Endothelial cell of umbilical vein (primary cell): ENCODE measurements around the gene SCAMP5. TPM values are rescaled to one million over a fixed set of nuclear protein-coding genes. Genes with fewer than 3 reads are reported as not detected.

Experiments used
- BruUV-seq: library from RNA; stranded (reverse); fragments of 400-500 nt; replicated peaks from 2 replicates; lab custom pipeline; 2021; lab: Mats Ljungman, UMichigan
- CTCF ChIA-PET: fragments of 300-600, 350-600 bp; sonication (Branson Sonifier 250); formaldehyde crosslinking; loops from one replicate; lab custom pipeline; 2021; ENCODE audit warnings: antibody characterized with exemption, inconsistent platforms; lab: Charles Lee
- POLR2A ChIA-PET: fragments of 300-600, 350-600 bp; sonication (Branson Sonifier 250); formaldehyde crosslinking; loops from one replicate; lab custom pipeline; 2021; ENCODE audit warnings: antibody characterized with exemption, inconsistent platforms; lab: Charles Lee
- DNase-seq: peaks from one replicate; pipeline ENCODE4 v3.0.0-alpha.2; 2011; ENCODE audit warnings: low read depth, low spot score
- FAIRE-seq: peaks from 2 replicates; lab custom pipeline; 2011; peaks lifted over from hg19 to GRCh38; lab: Jason Lieb, UNC
- H2AFZ ChIP-seq: 2 replicates; pipeline ENCODE4 v1.6.0; 2012; ENCODE audit warnings: low read depth, low read length, control low read depth, inconsistent platforms
- H3K27ac ChIP-seq: 2 replicates; pipeline ENCODE4 v1.5.1; 2011; ENCODE audit warnings: low read depth, mild to moderate bottlenecking, control low read depth, low read length, moderate library complexity; ENCODE audit not compliant: insufficient read depth
- H3K27me3 ChIP-seq, 2 experiments: 2 replicates each; pipeline versions ENCODE4 v1.6.0 to v1.6.1; 2011; ENCODE audit warnings: low read length in 2 of 2, mixed read lengths in 1 of 2; ENCODE audit not compliant: control insufficient read depth in 2 of 2, insufficient read depth in 2 of 2
- H3K36me3 ChIP-seq, 2 experiments: 2 replicates in 1 of 2; 3 replicates in 1 of 2; pipeline ENCODE4 v1.5.1; 2011; ENCODE audit warnings: low read length in 2 of 2, mild to moderate bottlenecking in 1 of 2, moderate library complexity in 1 of 2; ENCODE audit not compliant: control insufficient read depth in 2 of 2, insufficient read depth in 2 of 2; ENCODE audit errors: extremely low read depth in 1 of 2
- H3K4me1 ChIP-seq: 3 replicates; pipeline ENCODE4 v1.5.1; 2011; ENCODE audit warnings: mild to moderate bottlenecking, low read length; ENCODE audit not compliant: control insufficient read depth, insufficient read depth; ENCODE audit errors: extremely low read depth
- H3K4me2 ChIP-seq: 2 replicates; pipeline ENCODE4 v1.6.1; 2011; ENCODE audit warnings: low read length, control low read depth, mixed read lengths; ENCODE audit not compliant: insufficient read depth
- H3K4me3 ChIP-seq, 3 experiments: fragments of 200-600 bp in 1 of 3; sonication (generic), shearing (Covaris generic) in 1 of 3; replicated peaks in 1 of 3; 2 replicates each; pipeline ENCODE4 v1.5.1; 2011 to 2016; ENCODE audit warnings: control low read depth in 3 of 3, low read length in 3 of 3, mild to moderate bottlenecking in 2 of 3, inconsistent platforms in 1 of 3, low read depth in 1 of 3, moderate library complexity in 1 of 3; ENCODE audit not compliant: insufficient read depth in 1 of 3
- H3K79me2 ChIP-seq: 2 replicates; pipeline ENCODE4 v1.6.0; 2012; ENCODE audit warnings: low read length, inconsistent platforms; ENCODE audit not compliant: control insufficient read depth, insufficient read depth
- H3K9ac ChIP-seq: replicated peaks from 2 replicates; pipeline ENCODE3; 2011; ENCODE audit warnings: low read length, control low read depth; ENCODE audit not compliant: insufficient read depth; ENCODE audit errors: extremely low read depth
- H3K9me1 ChIP-seq: replicated peaks from 3 replicates; pipeline ENCODE4 v1.6.0; 2011; ENCODE audit warnings: mild to moderate bottlenecking, low read length; ENCODE audit not compliant: control insufficient read depth, insufficient read depth; ENCODE audit errors: extremely low read depth
- H3K9me3 ChIP-seq: replicated peaks from 2 replicates; pipeline ENCODE4 v1.5.1; 2012; ENCODE audit warnings: low read length, inconsistent platforms; ENCODE audit not compliant: control insufficient read depth, insufficient read depth
- H4K20me1 ChIP-seq: replicated peaks from 2 replicates; pipeline ENCODE3; 2011; ENCODE audit warnings: mild to moderate bottlenecking, low read length; ENCODE audit not compliant: control insufficient read depth, insufficient read depth; ENCODE audit errors: extremely low read depth
- EZH2 ChIP-seq: IDR thresholded peaks from 2 replicates; pipeline ENCODE4 v1.6.1; 2012; ENCODE audit warnings: borderline replicate concordance, low read depth, mild to moderate bottlenecking, moderate library complexity, low read length, inconsistent platforms; ENCODE audit not compliant: severe bottlenecking
- FOS ChIP-seq: IDR thresholded peaks from 2 replicates; pipeline ENCODE4 v1.6.1; 2011; ENCODE audit warnings: mild to moderate bottlenecking, low read length, moderate library complexity, borderline replicate concordance; ENCODE audit not compliant: insufficient read depth
- GATA2 ChIP-seq: IDR thresholded peaks from 2 replicates; pipeline ENCODE4 v1.7.0; 2011; ENCODE audit warnings: low read depth, mild to moderate bottlenecking, moderate library complexity, mixed read lengths, low read length; ENCODE audit not compliant: insufficient read length, insufficient read depth
- JUN ChIP-seq: IDR thresholded peaks from 2 replicates; pipeline ENCODE4 v1.6.1; 2011; ENCODE audit warnings: borderline replicate concordance, low read depth; ENCODE audit not compliant: insufficient read length, insufficient read depth
- MYC ChIP-seq: IDR thresholded peaks from one replicate; pipeline ENCODE4 v1.6.1; 2011; ENCODE audit warnings: mild to moderate bottlenecking, low read depth, low read length
- POLR2A ChIP-seq: IDR thresholded peaks from 2 replicates; pipeline ENCODE4 v1.6.1; 2012; ENCODE audit warnings: low read depth, mild to moderate bottlenecking, control low read depth, low read length
- POLR2AphosphoS5 ChIP-seq: IDR thresholded peaks from 2 replicates; pipeline ENCODE4 v1.6.1; 2012; ENCODE audit warnings: low read depth, mild to moderate bottlenecking, control low read depth, low read length, moderate library complexity; ENCODE audit not compliant: insufficient read depth
- dilution Hi-C: fragments of 300-500 bp; cut with MboI; formaldehyde crosslinking; loops from one replicate; pipeline ENCODE4 v1.15.0; 2019; ENCODE audit warnings: low sequenced_read_pairs; ENCODE audit not compliant: extremely low pct_ligation_motif_present
- intact Hi-C: fragments of 100-400 bp; cut with micrococcal nuclease; formaldehyde crosslinking; loops from one replicate; pipeline ENCODE4 v1.10.0; 2022
- polyA plus RNA-seq, 4 experiments: library from polyadenylated mRNA; depleted of rRNA in 3 of 4; stranded (reverse) in 3 of 4; unstranded in 1 of 4; fragments of >200 nt; gene quantifications; 2 replicates each; pipeline versions ENCODE4 v1.2.1 to v1.2.3, GENCODE V29; 2011 to 2012; ENCODE audit warnings: missing spikeins in 1 of 4
- total RNA-seq: library from RNA; stranded (reverse); gene quantifications from 2 replicates; pipeline ENCODE4 v1.2.3, GENCODE V29; 2021
- TF ChIP-seq, protein P1 (sequence below): IDR thresholded peaks from 2 replicates; pipeline ENCODE4 v1.6.1; 2011; ENCODE audit not compliant: insufficient read depth, insufficient read length
- TF ChIP-seq, protein P2 (sequence below), 2 donors: IDR thresholded peaks; 1 replicate in 1 of 2; 2 replicates in 1 of 2; pipeline ENCODE4 v1.5.1; 2011; ENCODE audit warnings: low read length in 2 of 2, mild to moderate bottlenecking in 2 of 2, moderate library complexity in 2 of 2, control low read depth in 1 of 2, inconsistent platforms in 1 of 2, low read depth in 1 of 2; ENCODE audit not compliant: insufficient read depth in 1 of 2; ENCODE audit errors: extremely low read depth in 1 of 2

Gene SCAMP5
- total and polyA plus RNA-seq, 2 donors (not counting 3 experiments of a cell fraction or from before 2014, with no cell fraction given): 1.9 to 6.2 TPM

DNA sequence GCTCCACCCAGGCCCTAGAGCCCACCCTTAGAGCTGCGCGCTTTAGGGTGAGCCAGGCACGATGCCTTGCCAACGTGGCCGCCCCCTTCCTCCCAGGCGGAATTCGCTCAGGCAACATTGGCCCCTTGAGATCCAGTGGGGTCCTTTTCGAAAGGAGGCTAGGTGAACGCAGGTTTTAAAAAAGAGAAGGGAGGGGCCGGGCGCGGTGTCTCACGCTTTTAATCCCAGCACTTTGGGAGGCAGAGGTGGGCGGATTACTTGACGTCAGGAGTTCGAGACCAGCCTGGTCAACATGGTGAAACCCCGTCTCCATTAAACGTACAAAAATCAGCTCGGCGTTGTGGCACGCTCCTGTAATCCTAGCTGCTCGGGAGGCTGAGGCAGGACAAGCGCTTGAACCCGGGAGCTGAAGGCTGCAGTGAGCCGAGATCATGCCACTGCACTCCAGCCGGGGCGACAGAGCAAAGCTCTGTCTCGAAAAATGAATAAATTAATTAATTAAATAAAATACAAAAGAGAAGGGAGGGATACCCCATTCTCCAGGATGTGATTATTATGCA lies 37.8 kb upstream of the SCAMP5 start:
- peaks cover 0 to 3% of the 10 kb centered on the region in 2 experiments for H3K27me3 ChIP-seq
- TF ChIP-seq, protein P1, sequence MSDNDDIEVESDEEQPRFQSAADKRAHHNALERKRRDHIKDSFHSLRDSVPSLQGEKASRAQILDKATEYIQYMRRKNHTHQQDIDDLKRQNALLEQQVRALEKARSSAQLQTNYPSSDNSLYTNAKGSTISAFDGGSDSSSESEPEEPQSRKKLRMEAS: no peak
- TF ChIP-seq EZH2: no peak
- TF ChIP-seq, protein P2, sequence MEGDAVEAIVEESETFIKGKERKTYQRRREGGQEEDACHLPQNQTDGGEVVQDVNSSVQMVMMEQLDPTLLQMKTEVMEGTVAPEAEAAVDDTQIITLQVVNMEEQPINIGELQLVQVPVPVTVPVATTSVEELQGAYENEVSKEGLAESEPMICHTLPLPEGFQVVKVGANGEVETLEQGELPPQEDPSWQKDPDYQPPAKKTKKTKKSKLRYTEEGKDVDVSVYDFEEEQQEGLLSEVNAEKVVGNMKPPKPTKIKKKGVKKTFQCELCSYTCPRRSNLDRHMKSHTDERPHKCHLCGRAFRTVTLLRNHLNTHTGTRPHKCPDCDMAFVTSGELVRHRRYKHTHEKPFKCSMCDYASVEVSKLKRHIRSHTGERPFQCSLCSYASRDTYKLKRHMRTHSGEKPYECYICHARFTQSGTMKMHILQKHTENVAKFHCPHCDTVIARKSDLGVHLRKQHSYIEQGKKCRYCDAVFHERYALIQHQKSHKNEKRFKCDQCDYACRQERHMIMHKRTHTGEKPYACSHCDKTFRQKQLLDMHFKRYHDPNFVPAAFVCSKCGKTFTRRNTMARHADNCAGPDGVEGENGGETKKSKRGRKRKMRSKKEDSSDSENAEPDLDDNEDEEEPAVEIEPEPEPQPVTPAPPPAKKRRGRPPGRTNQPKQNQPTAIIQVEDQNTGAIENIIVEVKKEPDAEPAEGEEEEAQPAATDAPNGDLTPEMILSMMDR (IDR thresholded peaks at IDR 0.05; ENCODE audit: extremely low read depth in 1 of 2, insufficient read depth in 1 of 2, low read depth in 1 of 2, low read length in 2 of 2): no peak
- TF ChIP-seq FOS: no peak
- no peak for TF ChIP-seq POLR2AphosphoS5
- no peak for TF ChIP-seq MYC
- no peak for TF ChIP-seq JUN
- TF ChIP-seq POLR2A: no peak
- TF ChIP-seq GATA2: no peak
- FAIRE-seq (no peak), DNase-seq (no peak)
- H2AFZ ChIP-seq: peak overlapping the region; percentile 93
- H3K4me3 ChIP-seq: peak overlapping the region; percentile 44 to 56 (median 53)
- no peaks in the 10 kb centered on the region for H3K36me3 ChIP-seq
- peak overlapping the region; percentile 24 for H3K9ac ChIP-seq
- H3K4me1 ChIP-seq: peaks cover 58% of the 10 kb centered on the region
- BruUV-seq: no TSS peak
- peak overlapping the region; percentile 89 for H3K4me2 ChIP-seq
- CTCF ChIA-PET: interaction anchor here (0.9 to 3.8 kb wide), 11 partner anchors 8 to 350 kb away, joined by 3 to 20 read pairs (median 7); partner anchors contain the start of gene SCAMP5
- H3K79me2 ChIP-seq: peaks cover 15% of the 10 kb centered on the region
- POLR2A ChIA-PET: interaction anchor here (0.6 to 0.7 kb wide), 2 partner anchors 11 to 40 kb away, joined by 4 to 7 read pairs; no protein-coding TSS in a partner anchor
- H3K9me3 ChIP-seq: no peaks in the 10 kb centered on the region
- dilution Hi-C loops (no loop called here), intact Hi-C loops (loop anchor here (2.0 kb wide), 2 partner anchors 19 to 71 kb away; partner anchors contain the start of gene COX5A)
- peak overlapping the region; percentile 46 for H3K27ac ChIP-seq
- no peaks in the 10 kb centered on the region for H3K9me1 ChIP-seq
- H4K20me1 ChIP-seq: no peaks in the 10 kb centered on the region
